Cardiac fibroblast (primary cell): ENCODE measurements around the gene SNX13.

Experiments
- DNase-seq, 2 donors: peaks; one replicate each; pipeline versions ENCODE4 v3.0.0 to v3.0.0-alpha.2; 2010; ENCODE audit warnings: low read depth in 2 of 2
- H3K4me3 ChIP-seq, 2 donors: replicated peaks in 1 of 2; 1 replicate in 1 of 2; 2 replicates in 1 of 2; pipeline ENCODE4 v1.5.1; 2011; ENCODE audit warnings: low read depth in 2 of 2, low read length in 2 of 2, mild to moderate bottlenecking in 2 of 2, moderate library complexity in 1 of 2
- TF ChIP-seq, protein P1 (sequence below): IDR thresholded peaks from one replicate; pipeline ENCODE4 v1.5.1; 2011; ENCODE audit warnings: low read depth, mild to moderate bottlenecking, low read length, inconsistent platforms

The SNX13 gene

DNA sequence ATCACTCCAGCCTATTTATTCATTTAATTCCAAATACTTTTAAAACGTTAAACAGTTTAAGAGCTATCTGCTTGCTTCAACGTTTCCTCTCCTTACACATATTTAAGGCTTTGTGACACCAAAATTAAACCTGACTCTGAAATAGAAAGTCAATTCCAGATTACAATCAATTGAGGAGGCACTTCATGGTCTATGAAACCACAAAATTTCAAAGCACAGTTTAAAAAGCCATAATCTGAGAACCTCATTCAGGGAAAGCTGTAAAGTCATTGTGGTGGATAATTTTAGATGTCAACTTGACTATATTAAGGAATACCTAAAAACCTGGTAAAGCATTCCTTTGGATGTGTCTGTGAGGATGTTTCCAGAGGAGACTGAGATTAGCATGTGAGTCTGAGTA is 6.2 kb downstream of the SNX13 start:
- TF ChIP-seq, protein P1, sequence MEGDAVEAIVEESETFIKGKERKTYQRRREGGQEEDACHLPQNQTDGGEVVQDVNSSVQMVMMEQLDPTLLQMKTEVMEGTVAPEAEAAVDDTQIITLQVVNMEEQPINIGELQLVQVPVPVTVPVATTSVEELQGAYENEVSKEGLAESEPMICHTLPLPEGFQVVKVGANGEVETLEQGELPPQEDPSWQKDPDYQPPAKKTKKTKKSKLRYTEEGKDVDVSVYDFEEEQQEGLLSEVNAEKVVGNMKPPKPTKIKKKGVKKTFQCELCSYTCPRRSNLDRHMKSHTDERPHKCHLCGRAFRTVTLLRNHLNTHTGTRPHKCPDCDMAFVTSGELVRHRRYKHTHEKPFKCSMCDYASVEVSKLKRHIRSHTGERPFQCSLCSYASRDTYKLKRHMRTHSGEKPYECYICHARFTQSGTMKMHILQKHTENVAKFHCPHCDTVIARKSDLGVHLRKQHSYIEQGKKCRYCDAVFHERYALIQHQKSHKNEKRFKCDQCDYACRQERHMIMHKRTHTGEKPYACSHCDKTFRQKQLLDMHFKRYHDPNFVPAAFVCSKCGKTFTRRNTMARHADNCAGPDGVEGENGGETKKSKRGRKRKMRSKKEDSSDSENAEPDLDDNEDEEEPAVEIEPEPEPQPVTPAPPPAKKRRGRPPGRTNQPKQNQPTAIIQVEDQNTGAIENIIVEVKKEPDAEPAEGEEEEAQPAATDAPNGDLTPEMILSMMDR = no peak

GRCh38 chr7:17932770-17933169 is 7.5 kb downstream of the SNX13 start:
- no peak for DNase-seq
- TF ChIP-seq, protein P1 = no peak
- H3K4me3 ChIP-seq = no peak overlapping the region

More for the DNA sequence above, 6.2 kb downstream of the SNX13 start:
- no peak overlapping the region for H3K4me3 ChIP-seq
- DNase-seq = no peak

DNA sequence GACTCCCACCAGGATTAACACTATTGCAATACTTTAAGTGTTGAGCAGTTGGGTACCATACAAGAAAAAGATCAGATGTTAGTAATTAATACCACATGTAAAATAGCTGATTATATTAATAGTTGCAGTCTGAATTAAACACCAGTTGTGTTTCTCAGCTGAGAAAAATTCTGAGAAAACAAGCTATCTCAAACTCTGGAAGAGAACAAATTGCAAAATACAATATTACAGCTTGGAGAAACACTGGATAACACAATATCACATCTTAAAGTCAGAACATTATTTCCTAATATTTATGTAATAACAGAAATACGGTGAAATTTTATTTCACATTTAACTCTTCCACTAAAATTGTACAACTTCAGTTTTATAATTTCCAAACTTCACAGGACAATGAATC is 9.2 kb downstream of the SNX13 start:
- TF ChIP-seq, protein P1 = no peak
- no peak overlapping the region for H3K4me3 ChIP-seq
- DNase-seq = no peak

DNA sequence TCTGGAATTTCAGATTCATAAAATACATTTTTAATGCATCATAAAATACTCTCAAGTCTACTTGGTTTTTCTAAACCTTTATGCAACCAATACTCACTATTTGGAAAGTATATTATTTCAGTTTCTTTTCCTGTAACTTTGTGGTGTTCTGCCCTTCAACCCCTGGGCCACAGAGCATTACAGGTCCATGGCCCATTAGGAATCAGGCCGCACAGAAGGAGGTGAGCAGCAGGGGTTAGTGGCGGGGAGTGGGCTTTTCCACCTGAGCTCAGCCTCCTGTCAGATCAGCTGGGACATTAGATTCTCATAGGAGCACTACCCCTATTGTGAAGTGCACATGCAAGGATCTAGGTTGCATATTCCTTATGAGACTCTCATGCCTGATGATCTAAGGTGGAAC is 9.7 kb downstream of the SNX13 start:
- TF ChIP-seq, protein P1 = no peak
- no peak for DNase-seq
- no peak overlapping the region for H3K4me3 ChIP-seq

DNA sequence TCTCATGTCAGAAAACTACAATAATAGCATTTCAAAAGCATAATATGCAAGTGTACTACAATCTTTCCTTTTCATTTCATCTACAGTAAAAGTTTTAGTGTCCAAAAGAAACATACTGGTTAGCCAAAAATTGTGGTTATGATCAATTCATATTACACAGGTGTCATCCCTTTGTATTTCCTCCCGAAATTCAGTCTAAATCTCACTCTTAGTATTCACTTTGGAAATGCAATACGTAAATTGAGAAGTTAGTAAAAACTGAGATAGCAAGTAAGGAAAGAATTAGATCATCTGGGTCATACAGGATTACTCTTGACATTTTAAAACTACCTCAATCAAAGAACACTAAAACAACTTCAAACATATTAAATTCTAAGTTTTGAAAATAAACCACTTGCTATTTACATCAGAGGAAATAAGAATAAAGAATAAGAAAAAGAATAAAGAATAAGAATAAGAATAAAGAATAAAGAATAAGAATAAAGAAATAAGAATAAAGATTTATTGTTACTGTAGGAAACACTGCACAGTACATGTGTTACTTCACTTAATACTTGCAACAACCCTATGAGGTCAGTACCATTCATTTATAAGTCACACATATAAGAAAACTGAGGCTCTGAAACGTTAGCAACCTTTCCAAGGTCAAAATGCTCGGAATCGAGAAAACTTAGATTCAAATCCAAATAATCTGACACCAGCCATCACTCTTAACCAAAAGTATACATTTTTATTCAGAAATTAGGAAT is 10.5 kb downstream of the SNX13 start:
- DNase-seq = no peak
- TF ChIP-seq, protein P1 = no peak

DNA sequence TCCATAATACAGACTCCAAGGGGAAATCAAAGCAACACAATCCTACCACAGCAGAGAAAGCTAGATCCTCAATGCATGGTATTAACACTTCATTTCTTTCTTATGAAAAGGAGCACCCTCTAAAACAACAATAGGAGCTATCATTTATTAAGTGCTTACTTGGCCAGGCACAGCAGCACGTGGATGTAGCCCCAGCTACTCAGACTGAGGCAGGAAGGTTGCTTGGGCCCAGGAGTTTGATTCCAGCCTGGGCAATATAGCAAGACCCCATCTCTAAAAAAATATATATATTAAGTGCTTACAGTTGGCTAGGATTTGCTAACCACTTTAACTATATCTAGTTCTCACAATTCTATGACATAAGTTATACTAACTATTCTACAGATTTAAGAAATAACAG is 12.2 kb downstream of the SNX13 start:
- no peak for DNase-seq
- no peak overlapping the region for H3K4me3 ChIP-seq
- TF ChIP-seq, protein P1 = no peak

More for the DNA sequence above, 10.5 kb downstream of the SNX13 start:
- H3K4me3 ChIP-seq = no peak overlapping the region
